T-helper 2 cell (primary cell): ENCODE data around the gene CIROP.

Experiments
- DNase-seq, 5 experiments: peaks; one replicate each; pipeline versions ENCODE4 v3.0.0 to v3.0.0-alpha.2; 2012 to 2022

The CIROP gene

DNA sequence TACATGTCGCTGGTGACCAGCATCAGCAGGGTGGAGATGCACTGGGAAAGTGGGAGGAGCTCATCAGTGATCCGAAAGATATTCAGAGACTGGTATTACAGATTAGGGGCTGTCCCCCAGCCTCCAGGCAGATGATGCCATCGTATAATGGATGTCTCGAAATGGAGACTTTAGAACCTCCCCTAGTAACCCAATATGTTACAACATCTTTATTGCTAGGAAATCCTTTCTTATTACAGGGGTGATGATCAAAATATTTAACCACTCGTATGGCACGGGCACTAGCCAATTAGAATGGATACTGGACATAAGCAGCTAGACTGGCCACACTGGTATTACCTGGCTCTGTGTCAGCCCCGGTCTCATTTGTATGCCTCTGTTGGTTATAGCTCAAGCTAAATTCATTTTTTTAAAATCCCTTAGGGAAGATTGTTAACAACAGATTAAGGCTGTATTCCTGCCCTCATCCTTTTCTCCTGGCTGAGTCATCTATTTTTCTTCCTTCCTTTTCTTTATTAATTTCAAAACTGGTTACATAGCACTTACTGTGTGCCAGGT lies 25.0 kb upstream of the CIROP start:
- DNase-seq: no peak

DNA sequence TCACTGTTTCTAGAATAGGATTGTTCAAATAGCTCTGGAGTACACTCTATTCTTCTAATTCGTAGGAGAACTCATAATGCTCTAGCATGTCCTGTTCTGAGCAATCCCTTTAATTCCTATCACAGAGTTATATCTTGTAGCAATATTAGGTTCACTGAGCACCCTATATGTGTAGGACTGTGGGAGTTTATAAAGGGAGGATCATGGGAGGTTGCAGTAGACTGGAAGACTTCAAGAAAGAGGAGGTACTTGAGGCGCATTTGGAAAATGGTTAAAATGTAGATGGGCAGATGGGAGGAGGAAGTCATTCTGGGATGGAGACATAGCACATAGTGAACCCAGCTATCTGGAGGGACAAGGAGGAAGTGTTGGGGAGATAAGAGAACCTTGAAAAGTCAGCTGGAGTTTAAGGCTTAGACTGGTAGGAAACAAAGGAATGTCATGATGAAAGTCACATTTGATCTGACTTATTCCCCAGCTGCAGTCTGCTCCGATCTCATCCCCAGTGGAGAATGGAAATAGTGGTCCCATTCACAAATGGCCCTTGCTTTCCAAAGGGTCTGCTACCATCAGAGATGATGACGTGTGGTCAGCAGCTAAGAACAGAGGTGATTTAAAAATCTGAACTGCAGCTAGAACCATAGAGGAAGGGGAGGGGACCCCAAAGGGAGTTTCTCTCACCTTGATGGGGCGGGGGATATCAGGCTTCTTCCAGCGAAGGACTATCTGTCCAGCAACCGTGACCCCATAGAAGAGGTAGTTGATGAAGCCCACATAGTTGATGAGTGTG lies 24.4 kb upstream of the CIROP start:
- no peak for DNase-seq

DNA sequence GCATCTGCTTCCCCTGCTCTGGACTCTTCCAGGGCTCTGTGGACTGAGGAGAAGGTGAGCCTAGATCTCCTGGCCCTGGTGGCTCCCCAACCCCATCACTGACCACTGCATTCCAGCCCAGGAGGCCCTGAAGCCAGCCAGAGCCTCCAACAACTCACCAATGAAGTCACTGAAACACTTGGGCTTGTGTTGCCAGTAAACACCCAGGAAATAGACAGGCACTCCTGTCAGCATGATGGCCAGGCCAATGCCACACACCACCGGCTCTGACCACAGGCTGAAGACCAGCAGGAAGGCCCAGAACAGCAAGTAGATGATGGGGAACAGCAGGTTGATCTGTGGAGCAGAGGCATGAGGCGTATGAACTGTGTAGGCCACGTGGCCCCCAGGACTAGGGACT lies 23.1 kb upstream of the CIROP start:
- no peak for DNase-seq

DNA sequence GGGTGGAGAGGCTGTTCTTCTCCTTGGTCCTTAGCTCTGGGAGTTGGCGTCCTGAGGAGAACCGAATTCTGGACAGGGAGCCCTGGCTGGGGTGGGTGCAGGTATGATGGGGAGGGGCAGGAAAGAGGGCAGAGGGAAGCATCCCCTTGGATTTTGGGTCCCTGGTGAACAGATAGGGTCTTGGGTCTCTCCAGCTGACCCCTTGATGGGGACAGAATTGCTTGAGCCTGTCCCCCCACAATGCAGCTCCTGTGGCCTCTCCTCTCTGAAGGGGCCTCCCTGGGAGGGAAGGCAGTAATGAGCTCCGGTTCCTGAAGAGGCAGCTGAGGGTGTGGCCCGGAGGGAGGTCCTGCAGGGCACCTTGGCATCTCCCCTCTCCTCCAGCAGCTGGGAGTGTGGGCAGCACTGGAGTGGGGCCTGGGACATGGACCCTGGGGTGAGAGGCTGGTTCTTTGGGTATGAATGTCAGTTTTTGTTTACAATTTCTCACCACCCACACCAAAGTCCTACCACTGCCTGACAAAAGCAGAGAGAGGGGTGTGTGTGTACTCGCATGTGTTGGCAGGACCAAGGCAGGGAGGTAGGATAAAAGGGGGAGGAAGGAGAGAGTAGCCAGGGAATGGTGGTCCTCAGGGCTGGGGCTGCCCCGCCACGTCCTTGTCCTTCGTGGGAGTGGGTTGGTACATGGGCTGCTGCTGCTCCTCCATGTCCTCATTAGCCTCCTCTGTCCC lies 21.9 kb upstream of the CIROP start:
- no peak for DNase-seq

DNA sequence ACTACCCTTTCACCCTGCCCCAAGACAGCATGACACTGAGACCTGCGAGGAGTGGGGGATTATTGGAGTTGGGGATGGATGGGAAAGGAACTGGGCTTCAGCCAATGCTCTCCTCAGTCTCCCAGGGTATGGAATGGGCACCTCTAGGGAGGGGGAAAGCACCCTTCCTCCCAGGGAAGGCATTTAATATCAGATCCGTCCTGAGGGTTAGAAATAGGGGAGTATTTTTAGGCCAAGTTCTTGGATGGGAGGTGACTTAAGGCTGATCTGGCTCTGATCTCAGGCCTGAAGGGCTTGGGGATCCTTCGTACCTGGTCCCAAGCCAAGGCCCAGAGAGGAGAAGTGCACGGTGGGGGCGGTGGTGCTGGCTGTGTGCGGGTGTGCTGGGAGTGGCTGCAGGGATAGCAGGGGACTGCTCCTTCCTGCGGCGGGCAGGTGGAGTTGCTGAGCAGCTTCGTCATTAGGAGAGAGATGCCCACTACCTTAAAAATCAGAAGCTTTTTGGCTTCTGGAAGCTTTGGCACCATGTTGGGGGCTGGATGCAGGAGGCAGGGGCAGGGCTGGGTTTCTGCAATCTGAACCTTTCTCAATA lies 21.2 kb upstream of the CIROP start:
- no peak for DNase-seq

DNA sequence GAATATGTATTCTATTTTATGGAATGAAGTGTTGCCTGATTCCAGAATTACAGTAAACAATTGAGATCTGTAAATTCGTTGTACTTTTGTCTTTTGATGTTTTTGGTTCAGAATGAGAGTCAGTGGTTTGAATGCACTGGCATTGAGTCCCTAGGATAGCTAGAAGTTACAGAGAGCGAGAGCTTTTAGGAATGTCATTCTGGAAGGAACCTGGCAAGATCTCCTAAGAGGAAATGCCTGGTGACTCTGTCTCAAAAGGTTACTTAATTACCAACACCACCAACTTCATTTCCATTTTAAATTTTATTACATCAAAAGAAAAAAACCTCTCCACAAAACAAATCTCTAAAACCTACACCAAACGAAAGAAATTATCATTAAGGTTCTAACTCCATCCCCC lies 20.2 kb upstream of the CIROP start:
- DNase-seq: no peak

DNA sequence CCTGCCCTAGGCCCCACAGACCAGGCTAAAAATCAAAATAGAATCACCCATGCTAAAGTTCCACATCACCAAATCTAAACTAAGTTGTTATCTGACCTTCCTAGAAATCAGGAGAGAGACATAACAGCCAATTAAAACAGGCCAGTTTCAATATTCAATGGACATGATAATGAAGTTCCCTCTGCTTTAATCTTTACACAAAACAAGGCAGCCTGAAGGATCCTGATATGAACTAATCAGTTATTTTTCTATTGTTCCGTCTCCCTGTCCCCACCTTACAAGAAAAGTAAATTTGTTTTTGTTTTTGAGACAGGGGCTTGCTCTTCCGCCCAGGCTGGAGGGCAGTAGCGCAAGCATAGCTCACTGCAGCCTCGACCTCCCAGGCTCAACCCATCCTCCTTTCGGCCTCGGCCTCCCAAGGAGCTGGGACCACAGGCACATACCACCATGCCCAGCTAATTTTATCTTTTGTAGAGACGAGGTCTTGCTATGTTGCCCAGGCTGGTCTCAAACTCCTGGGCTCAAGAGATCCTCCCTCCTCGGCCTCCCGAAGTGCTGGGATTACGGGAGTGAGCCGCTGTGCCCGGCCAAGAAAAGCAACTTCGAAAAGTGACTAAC lies 19.7 kb upstream of the CIROP start:
- DNase-seq: no peak

DNA sequence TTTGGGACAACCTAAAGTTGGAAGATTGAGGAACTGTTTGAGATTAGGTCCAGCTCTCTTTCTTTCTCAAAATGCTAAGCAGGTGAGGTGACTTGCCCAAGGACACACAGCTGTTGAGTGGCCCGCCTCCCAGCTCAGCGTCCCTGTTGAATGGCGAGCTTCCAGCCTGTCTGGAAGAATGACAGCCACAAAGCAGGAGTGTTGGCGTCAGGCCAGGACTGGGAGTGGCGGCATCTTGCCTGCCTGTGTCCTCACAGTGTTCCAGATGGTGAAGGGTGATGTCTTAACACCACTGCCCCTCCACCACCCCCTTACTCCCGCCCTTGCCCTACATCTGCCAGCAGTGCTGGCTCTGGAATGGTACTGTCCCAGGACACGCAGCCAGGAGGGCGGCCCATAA lies 18.6 kb upstream of the CIROP start:
- DNase-seq: no peak

DNA sequence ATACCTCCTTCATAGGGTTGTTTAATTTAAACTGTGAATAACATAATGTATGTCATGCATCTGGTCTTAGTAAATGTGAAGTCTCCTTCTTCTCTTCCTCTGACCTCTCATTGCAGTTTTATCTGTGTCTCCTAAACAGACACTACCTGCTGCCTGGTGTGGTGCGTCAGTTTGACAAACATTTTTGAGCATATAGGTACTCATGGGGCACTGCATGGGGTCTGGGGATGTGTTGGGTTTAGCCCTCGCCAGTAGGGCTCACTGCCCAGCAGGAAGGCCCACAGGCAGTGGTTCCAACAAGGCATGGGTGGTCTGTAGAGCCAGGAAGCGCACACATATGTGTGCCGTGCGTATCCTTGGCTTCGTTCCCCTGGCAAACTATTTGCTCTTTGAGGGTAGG lies 17.3 kb upstream of the CIROP start:
- no peak for DNase-seq

DNA sequence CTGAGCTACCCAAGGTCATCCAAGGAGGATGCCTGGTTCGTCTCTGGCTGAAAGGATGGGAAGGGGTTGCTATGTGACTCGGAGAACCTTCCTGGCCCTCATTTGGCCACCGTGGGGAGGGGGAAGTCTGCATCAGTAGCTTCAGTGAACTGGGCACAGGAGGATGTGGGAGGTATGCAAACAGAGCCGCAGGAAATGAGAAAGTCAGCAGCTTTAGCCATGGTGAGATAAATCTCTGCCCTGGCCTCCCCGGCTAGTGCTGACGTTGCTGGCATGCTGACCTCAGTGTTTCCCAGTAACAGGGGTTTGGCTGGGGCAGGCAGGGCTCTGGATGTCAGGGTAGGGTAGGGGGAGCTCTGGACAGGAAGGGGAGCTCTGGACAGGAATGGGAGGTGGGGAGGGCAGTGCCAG lies 16.6 kb upstream of the CIROP start:
- DNase-seq: peak in 1 of 5 experiments; percentile 66

DNA sequence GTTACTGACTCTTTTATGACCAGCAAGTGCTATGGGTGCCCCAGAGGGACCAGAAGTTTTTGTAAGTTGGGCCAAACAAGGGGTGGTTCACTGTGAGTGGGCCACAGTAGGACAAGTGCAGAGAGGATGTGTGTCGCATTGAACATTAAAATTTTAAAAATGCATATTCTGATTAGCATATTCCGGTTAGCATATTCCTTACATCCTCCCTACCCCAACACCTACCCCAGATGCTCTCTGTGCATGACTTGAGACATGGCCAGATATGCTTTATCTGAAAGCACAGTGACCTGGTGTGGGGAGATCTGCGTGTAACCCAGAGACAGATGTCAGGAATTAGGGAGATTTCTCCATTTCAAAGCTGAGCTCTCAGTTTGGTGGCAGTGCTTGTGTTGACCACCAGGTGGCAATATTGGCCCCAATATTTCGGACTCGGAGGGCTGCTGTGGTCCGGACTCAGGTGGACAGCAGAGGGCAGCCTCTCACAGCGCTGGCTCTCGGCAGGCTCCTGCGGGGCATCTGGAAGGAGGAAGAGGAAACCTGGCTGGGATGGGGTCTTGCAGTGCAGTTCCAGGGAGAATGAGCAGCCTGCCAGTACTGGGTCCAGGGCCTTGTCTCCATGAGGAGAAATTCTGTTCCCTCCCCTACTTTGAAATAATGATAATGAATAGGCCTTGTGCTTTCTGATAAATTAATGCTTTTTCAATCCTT lies 15.9 kb upstream of the CIROP start:
- DNase-seq: peak; percentile 34 to 81 (median 68)

DNA sequence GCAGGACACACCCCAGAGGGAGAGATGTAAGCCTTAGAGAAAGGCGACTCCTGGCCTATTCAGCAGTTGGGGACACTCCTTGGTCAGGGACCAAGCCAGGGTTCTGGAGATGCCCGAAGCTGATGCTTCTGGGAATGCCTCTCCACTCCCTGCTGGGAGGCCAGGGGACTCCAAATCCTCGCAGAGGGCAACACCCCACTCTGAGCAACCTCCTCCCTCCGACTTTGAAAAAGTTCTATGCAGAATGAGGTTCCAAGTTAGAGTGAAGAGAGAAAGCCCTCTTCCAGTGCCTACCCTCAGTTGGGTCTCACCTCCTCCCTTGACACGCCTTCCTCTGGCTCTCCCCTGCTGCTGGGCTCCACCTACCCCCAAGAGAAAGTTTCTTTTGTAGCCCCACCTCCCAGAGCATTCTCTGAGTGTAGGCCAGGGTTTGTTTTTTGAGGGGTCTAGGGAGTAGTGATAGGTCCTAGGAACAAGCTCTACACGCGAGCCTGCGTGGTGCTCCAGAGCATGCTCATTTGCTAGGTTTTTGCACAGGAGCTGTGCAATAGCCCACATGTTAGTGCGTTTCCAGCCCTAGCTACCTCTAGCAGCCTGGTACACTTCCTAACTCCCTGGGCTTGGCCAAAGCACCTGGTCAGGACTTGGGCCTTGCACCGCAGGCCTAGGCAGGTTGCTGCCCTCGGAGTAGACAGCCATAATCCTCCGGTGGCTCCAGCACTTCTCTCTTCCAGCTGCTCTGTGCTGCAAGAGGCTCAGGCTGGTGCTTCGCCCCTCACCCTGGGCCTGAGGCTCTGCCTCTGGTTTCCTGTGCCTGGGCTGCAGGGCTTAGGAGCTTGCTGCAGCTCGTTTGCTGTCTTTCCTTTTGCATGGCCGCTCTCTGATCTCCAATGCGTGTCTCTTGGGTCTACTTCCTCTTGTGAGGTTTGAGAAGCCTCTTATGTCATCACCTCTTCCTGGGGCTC lies 14.9 kb upstream of the CIROP start:
- DNase-seq: peak in 2 of 5 experiments; percentile 12 to 77

DNA sequence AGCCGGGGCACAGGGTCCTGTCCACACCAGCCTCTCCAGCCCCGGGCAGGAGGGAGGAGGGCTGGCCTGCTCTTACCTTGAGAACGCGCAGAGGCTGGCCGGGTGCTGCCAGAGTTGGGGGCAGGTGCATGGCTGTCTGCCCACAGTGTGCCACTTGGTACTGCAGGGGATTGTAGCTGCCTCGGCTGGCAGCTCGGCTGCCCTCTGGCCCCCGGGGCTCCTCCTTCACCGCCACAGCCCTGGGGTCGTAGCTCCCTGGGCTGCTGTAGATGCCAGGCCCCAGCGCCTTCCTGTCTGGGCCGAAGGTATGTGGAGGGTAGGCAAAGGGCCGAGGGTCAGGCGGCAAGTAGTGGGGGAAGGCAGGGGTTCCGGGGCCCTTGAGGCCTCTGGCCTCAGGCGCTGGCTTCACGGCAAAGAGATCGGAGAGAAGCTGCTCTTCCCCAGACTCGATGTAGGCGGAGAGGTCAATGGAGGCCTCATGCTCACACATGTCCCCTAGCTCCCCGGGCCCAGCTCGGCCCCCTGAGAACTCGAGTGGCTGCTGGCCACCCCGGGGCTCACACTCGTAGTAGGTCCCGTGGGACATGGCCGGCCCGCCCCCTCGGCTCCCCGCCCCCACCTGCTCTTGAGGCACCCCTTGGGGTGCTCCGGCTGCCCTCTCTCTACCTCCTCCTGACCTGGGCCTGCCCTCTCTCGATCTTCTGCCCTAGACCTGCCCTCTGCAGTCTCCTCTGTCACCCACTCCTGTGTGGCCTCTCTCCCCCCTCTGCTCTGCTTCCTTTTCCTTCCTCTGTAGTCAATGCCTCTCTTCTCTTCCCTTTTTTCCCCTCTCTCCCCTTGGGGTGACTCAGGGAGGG lies 13.9 kb upstream of the CIROP start, which contains the start of gene CEBPE:
Gene CEBPE, minus strand, starts transcription at position 750 of the 857 bp plus-strand sequence. Its CDS starts 164 bp downstream, at position 586.
- no peak for DNase-seq

DNA sequence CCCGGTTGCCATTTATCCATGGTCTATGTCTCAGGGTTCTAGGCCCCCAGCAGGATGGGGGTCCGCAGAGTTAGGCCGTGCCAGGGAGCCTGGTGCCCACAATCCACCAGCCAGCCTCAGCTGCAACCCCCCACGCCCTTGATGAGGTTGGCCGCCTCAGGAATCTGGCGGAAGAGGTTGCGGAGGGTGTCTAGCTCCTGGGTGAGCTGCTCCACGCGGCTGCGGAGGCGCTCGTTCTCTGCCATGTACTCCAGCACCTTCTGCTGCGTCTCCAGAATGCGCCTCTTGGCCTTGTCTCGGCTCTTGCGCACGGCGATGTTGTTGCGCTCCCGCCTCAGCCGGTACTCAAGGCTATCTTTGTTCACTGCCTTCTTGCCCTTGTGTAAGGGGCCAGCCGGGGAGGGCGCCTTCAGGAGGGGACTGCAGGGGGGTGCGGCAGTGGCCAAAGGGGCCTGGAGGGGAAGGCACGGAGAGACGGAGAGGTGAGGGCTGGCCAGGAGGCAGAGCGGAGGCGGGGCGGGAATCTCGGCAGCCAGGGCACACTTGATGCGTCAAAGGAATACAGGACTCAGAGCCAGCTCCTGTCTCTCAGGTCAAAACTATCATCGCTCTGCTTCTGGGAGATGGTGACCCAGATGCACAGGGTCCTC lies 12.7 kb upstream of the CIROP start:
- no peak for DNase-seq

DNA sequence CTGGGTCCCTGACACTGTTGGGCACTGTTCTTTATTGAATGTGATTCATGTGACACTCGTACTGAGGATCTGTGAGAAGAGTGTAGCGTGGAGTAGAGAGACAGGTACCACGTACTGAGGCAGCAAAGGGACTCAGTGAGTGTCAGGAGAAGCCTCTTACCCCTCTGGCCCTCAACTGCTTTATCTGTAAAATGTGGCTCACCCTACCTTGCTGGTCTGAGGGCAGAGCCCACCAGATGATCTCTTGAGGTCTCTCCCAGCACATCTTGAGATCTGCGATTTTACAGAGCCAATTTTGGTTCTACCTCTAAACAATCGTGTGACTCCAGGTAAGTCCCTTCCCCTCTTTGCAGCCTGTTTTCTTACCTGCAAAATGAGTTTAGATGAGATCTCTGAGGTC lies 11.1 kb upstream of the CIROP start:
- DNase-seq: no peak

DNA sequence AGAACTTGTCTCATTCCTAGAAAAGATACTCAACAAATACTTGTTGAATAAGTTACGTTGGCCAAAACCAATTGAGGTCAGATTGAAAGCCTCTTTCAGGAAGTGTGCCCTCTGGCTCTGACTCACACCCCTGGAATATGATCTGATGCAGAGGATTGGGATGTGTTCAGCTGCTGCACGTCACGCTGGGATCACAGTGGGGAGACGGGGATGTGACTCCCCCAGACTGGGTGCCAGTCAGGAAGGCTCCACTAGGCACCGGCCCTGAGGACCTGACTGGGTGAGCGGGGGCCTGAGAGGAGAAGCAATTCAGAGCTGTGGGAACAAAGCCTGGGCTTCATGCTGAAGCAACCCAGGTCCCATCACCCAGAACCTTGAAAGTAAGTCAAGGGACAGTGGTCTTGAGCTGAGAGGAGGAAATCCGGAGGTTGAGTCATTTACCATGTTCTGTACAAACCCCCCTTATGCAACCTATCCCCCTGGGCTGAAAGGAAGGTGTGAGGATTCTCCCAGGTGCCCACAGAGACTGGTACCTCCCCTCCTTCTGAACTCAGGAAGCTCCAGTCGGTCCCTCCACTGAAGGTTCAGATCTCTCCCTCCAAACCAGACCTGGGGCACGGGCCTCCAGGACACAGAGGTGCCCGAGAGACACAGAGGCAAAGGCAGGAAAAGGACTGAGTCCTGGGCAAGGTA lies 10.4 kb upstream of the CIROP start:
- no peak for DNase-seq

DNA sequence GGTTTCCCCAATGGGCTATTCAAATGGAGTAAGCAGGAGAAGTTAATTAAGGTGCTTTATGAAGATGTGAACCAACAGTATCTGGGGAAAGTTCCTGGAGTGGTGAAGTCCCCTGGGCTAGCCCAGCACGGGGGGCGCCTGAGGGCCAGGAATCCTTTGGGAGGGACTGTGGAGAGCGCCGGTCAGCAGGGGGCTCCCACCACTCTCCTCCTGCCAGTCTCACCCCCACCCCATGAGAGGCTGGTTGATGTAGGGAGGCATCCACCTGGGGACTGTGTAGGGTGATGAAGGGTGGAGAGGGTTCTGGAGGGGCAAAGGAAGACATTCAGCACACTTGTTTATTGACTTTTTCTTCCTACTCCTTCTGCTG lies 9.9 kb upstream of the CIROP start:
- DNase-seq: no peak

DNA sequence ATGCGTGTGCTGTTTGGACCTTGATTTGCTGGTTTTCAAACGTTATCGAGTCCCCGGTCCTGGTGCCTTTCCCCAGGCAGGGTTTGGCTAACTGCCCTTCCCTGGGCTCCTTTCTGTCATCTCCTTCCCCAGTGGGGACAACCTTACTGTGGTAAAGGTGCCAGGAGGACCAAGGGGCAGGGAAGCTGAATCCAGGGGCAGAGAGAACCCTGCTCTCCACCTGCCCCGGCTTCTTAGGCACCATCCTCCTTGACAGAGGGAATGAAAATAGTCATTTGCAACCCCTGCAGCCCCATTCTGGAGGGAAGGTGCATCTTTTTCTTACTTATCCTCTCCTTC lies 9.3 kb upstream of the CIROP start:
- DNase-seq: no peak
